ENCODE data around the gene TMC3. TPM values are rescaled to one million over a fixed set of nuclear protein-coding genes. Genes with fewer than 3 reads are reported as not detected.
"Not testable (repeated sequence)": the region's sequence is repeated elsewhere in the genome, so short reads cannot be mapped to it uniquely, and the experiment has no call there.

TMC3 gene
- total and polyA plus RNA-seq, 5 donors, result 0.02 to 0.14 TPM; not detected in 3

GRCh38 chr15:81334768-81335435, 39.1 kb downstream of the TMC3 start:
- ATAC-seq, result peak; percentile 35 to 65
- no peak for DNase-seq
- Histone ChIP-seq H3K27me3 (ENCODE audit: control insufficient read depth, insufficient read depth) (no peaks in the 10 kb centered on the region), H3K4me1 (ENCODE audit: control insufficient read depth, insufficient read depth, low read length) (peaks cover 2% of the 10 kb centered on the region), H3K9me3 (ENCODE audit: control insufficient read depth, low read length) (no peaks in the 10 kb centered on the region), H3K4me3 (ENCODE audit: low read length) (no peak overlapping the region), H3K27ac (ENCODE audit: low read length) (no peak overlapping the region)
- intact Hi-C loops (cut with DNase I), result no loop called here
- WGBS, result 73% methylated on average over 10 of the region's 10 CpGs

- Histone ChIP-seq H3K4me1 (ENCODE audit: control insufficient read depth, insufficient read depth, low read length) (peaks cover 2% of the 10 kb centered on the region), H3K27me3 (ENCODE audit: control insufficient read depth, insufficient read depth) (no peaks in the 10 kb centered on the region), H3K4me3 (ENCODE audit: low read length) (no peak overlapping the region), H3K27ac (ENCODE audit: low read length) (no peak overlapping the region), H3K9me3 (ENCODE audit: control insufficient read depth, low read length) (no peaks in the 10 kb centered on the region)
- intact Hi-C loops (cut with DNase I), result no loop called here
- no peak for DNase-seq
- ATAC-seq, result no peak
- WGBS, result 97% methylated on average over 3 of the region's 3 CpGs
Observed at GRCh38 chr15:81333363-81333762, 40.6 kb downstream of the TMC3 start.

GRCh38 chr15:81332326-81332725, 41.7 kb downstream of the TMC3 start:
- no peaks in the 10 kb centered on the region for H3K27me3 ChIP-seq (ENCODE audit: control insufficient read depth, insufficient read depth)
- WGBS, result 95% methylated on average over 12 of the region's 12 CpGs

DNA sequence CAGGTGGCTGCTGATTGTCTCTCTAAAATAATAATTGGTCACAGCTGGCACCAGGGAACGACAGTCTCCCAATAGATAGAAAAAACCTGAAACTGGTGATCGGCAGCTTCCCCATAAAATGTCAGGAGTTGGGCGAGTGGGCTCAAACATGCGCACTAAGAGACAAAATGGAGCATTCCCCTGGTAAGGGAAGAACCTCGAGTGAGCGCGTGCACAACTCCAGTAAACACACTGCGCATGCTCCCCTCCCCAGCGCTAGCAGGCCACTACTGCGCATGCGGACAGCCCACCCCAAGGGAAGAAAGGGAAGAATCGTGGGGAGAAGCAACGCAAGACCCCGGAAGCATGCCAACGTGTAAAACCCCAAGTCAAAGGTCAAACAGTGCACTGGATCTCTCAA, 42.4 kb downstream of the TMC3 start:
- Histone ChIP-seq H3K27ac (ENCODE audit: low read length) (no peak overlapping the region), H3K4me3 (ENCODE audit: low read length) (no peak overlapping the region), H3K27me3 (ENCODE audit: control insufficient read depth, insufficient read depth) (no peaks in the 10 kb centered on the region), H3K9me3 (ENCODE audit: control insufficient read depth, low read length) (no peaks in the 10 kb centered on the region), H3K4me1 (ENCODE audit: control insufficient read depth, insufficient read depth, low read length) (peaks cover 2% of the 10 kb centered on the region)
- ATAC-seq, result no peak
- DNase-seq, result no peak
- intact Hi-C loops (cut with DNase I), result no loop called here
- 88% methylated on average over 15 of the region's 15 CpGs for WGBS

More at GRCh38 chr15:81332326-81332725, 41.7 kb downstream of the TMC3 start:
- H3K4me1 ChIP-seq (ENCODE audit: control insufficient read depth, insufficient read depth, low read length), result peaks cover 2% of the 10 kb centered on the region
- no peak for ATAC-seq
- no peak for DNase-seq
- H3K9me3 ChIP-seq (ENCODE audit: control insufficient read depth, low read length), result no peaks in the 10 kb centered on the region
- no peak overlapping the region for H3K4me3 ChIP-seq (ENCODE audit: low read length)
- no peak overlapping the region for H3K27ac ChIP-seq (ENCODE audit: low read length)
- intact Hi-C loops (cut with DNase I), result no loop called here

GRCh38 chr15:81331141-81331540, 42.9 kb downstream of the TMC3 start:
- WGBS, result 51% methylated on average over 9 of the region's 9 CpGs
- H3K9me3 ChIP-seq (ENCODE audit: control insufficient read depth, low read length); H3K4me1 ChIP-seq (ENCODE audit: control insufficient read depth, insufficient read depth, low read length); intact Hi-C loops (cut with DNase I); H3K4me3 ChIP-seq (ENCODE audit: low read length); ATAC-seq; H3K27ac ChIP-seq (ENCODE audit: low read length); H3K27me3 ChIP-seq (ENCODE audit: control insufficient read depth, insufficient read depth); DNase-seq: not testable (repeated sequence)

GRCh38 chr15:81330366-81331090, 43.5 kb downstream of the TMC3 start:
- H3K4me1 ChIP-seq (ENCODE audit: control insufficient read depth, insufficient read depth, low read length), result peaks cover 2% of the 10 kb centered on the region
- no peak overlapping the region for H3K4me3 ChIP-seq (ENCODE audit: low read length)
- ATAC-seq (no peak), DNase-seq (no peak)
- H3K27ac ChIP-seq (ENCODE audit: low read length), result no peak overlapping the region
- intact Hi-C loops (cut with DNase I), result no loop called here
- 65% methylated on average over 5 of the region's 5 CpGs for WGBS
- H3K9me3 ChIP-seq (ENCODE audit: control insufficient read depth, low read length), result no peaks in the 10 kb centered on the region
- no peaks in the 10 kb centered on the region for H3K27me3 ChIP-seq (ENCODE audit: control insufficient read depth, insufficient read depth)

DNA sequence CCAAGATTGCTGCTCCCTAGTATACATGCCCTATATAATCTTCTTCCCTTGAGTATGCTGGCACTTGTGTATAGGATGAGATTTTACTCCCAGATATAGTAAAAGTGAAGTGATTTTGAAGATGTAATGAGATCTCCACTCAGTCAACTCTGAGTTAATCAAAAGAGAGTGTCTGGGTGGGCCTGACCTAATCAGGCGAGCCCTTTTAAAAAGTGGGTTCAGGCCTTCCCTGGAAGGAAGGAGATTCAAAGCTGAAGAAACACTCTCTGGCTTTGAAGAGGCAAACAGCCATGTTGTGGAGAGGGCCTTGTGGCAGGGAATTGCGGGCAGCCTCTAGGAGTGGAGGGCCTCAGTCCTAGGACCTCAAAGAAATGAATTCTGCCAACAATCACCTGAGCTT, 44.6 kb downstream of the TMC3 start:
- intact Hi-C loops (cut with DNase I), result no loop called here
- H3K4me3 ChIP-seq (ENCODE audit: low read length), result no peak overlapping the region
- H3K4me1 ChIP-seq (ENCODE audit: control insufficient read depth, insufficient read depth, low read length), result no peaks in the 10 kb centered on the region
- DNase-seq, result no peak
- WGBS, result over 99% methylated on average over 2 of the region's 2 CpGs
- no peak overlapping the region for H3K27ac ChIP-seq (ENCODE audit: low read length)
- no peak for ATAC-seq
- H3K27me3 ChIP-seq (ENCODE audit: control insufficient read depth, insufficient read depth), result no peaks in the 10 kb centered on the region
- H3K9me3 ChIP-seq (ENCODE audit: control insufficient read depth, low read length), result no peaks in the 10 kb centered on the region

DNA sequence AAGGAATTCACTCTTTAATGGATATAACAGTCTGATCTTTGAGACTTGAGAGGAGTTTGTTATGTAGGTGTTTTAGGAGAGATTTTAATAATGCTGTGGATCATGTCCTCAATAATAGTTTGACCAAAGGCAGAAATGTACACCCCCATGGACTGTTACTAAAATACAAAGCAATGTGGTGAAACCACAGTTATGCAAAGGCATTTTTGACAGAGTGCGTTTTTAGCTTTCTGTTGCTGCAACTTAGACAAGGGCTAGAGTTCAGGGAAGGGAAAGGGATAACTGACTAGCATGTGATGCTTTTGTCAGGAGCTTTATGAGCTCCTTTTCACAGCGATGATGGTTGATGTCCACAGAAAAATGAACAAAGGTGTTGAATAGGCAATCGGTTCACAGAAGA, 46.5 kb downstream of the TMC3 start:
- WGBS, result 76% methylated on average over 3 of the region's 3 CpGs
- no peak overlapping the region for H3K4me3 ChIP-seq (ENCODE audit: low read length)

GRCh38 chr15:81326466-81327212, 47.4 kb downstream of the TMC3 start:
- no peak for DNase-seq
- 93% methylated on average over 7 of the region's 7 CpGs for WGBS
- peaks cover 2% of the 10 kb centered on the region for H3K4me1 ChIP-seq (ENCODE audit: control insufficient read depth, insufficient read depth, low read length)
- no peak overlapping the region for H3K4me3 ChIP-seq (ENCODE audit: low read length)
- H3K27ac ChIP-seq (ENCODE audit: low read length), result no peak overlapping the region
- intact Hi-C loops (cut with DNase I), result no loop called here
- no peaks in the 10 kb centered on the region for H3K27me3 ChIP-seq (ENCODE audit: control insufficient read depth, insufficient read depth)
- no peaks in the 10 kb centered on the region for H3K9me3 ChIP-seq (ENCODE audit: control insufficient read depth, low read length)
- ATAC-seq, result no peak

More for the DNA sequence above, 46.5 kb downstream of the TMC3 start:
- no peaks in the 10 kb centered on the region for H3K9me3 ChIP-seq (ENCODE audit: control insufficient read depth, low read length)
- peaks cover under 1% of the 10 kb centered on the region for H3K4me1 ChIP-seq (ENCODE audit: control insufficient read depth, insufficient read depth, low read length)
- intact Hi-C loops (cut with DNase I), result no loop called here
- DNase-seq (no peak), ATAC-seq (no peak)
- no peak overlapping the region for H3K27ac ChIP-seq (ENCODE audit: low read length)
- H3K27me3 ChIP-seq (ENCODE audit: control insufficient read depth, insufficient read depth), result no peaks in the 10 kb centered on the region

GRCh38 chr15:81323944-81324881, 49.8 kb downstream of the TMC3 start, which contains the start of gene STARD5:
TSS of gene STARD5 (minus strand) at chr15:81324141. CDS start at chr15:81324099, 42 bp downstream.
- intact Hi-C loops (cut with DNase I), result no loop called here
- H3K27me3 ChIP-seq (ENCODE audit: control insufficient read depth, insufficient read depth), result no peaks in the 10 kb centered on the region
- peak; percentile 100 for ATAC-seq
- DNase-seq, result peak; percentile 100
- peak within 1 kb of the TSS; percentile 10 for H3K27ac ChIP-seq (ENCODE audit: low read length)
- WGBS, result under 1% methylated on average over 67 of the region's 67 CpGs
- no peaks in the 10 kb centered on the region for H3K9me3 ChIP-seq (ENCODE audit: control insufficient read depth, low read length)
- peaks cover 2% of the 10 kb centered on the region for H3K4me1 ChIP-seq (ENCODE audit: control insufficient read depth, insufficient read depth, low read length)
- H3K4me3 ChIP-seq (ENCODE audit: low read length), result peak within 1 kb of the TSS; percentile 78

Data from right cardiac atrium (tissue), 5 donors.